HG03135 (cell line): Measurements from ENCODE around the gene PARM1.
A peak's percentile ranks its signal among the peaks of the same experiment; 100 is the strongest.

Experiments used
- ATAC-seq: cut with Tn5 transposase; IDR thresholded peaks from one replicate; pipeline ENCODE4 v1.9.1; 2021; ENCODE audit warnings: mild to moderate bottlenecking, moderate library complexity; ENCODE audit not compliant: unreplicated experiment

Gene PARM1, protein sequence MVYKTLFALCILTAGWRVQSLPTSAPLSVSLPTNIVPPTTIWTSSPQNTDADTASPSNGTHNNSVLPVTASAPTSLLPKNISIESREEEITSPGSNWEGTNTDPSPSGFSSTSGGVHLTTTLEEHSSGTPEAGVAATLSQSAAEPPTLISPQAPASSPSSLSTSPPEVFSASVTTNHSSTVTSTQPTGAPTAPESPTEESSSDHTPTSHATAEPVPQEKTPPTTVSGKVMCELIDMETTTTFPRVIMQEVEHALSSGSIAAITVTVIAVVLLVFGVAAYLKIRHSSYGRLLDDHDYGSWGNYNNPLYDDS

DNA sequence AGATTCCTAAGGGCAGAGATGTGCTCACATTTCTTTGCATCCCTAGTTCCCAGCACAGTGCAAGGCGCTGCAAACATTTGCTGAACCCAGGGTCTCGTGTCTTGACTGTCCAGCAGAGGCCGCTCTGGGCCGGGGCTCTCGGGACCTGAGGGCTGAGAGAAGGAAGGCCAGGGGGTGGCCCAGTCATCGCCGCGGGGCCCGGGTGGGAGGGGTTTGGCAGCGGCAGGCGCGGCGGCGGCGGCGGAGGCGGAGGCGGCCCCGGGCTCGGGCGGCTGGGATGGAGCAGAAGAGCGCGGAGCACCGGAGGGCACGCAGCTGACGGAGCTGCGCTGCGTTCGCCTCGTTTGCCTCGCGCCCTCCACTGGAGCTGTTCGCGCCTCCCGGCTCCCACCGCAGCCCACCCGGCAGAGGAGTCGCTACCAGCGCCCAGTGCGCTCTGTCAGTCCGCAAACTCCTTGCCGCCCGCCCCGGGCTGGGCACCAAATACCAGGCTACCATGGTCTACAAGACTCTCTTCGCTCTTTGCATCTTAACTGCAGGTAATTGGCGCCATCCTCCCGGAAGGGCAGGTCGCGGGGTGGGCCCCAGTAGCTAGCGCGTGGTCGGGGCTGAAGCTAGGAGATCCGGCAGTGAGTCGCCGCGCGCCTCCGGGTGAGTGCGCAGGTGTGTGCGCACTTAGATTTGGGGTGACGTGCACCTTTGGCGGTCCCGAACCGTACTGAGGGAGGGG is at the start of gene PARM1:
PARM1 (plus strand) TSS at position 285 of the 730 bp plus-strand sequence; CDS start at position 497, 212 bp downstream.
- peak; percentile 82 for ATAC-seq

DNA sequence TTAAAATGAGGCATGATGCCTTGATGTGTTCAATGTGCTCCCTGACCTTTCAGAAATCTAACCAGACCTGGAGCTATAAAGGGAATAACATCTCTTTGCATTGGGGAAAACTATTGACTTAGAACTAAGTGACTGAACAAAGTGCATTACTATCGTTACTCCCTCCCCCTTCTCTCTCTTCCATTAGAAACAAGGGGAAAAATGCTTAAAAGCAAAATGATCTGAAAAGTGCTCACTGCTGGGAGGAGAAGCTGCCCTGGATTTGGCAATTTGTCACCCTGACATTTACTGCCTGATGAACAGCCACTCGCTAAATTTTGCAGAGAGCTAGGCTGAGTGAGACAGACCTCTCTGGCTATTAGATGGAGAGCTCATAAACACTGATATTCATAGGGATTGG is 48.6 kb upstream of the PARM1 start:
- ATAC-seq, result no peak

DNA sequence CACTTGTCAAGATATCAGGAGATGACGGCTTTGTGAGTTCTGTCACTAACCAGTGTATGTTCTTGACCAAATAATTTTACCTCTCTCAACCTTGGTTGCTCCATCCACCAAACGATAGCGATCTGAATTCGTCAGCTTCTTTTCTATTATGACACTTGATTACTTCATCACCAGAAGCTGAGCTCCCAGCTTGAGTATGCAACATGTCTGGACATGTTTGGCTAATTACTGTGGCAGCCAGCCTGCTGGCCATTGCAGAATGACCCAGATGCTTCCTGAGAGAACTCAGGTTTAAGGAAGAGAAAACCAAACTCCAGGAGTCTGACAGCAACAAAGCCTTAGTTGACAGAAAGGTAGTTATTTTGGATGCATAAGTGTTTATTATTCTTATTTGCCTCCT is 46.4 kb upstream of the PARM1 start:
- ATAC-seq, result no peak

DNA sequence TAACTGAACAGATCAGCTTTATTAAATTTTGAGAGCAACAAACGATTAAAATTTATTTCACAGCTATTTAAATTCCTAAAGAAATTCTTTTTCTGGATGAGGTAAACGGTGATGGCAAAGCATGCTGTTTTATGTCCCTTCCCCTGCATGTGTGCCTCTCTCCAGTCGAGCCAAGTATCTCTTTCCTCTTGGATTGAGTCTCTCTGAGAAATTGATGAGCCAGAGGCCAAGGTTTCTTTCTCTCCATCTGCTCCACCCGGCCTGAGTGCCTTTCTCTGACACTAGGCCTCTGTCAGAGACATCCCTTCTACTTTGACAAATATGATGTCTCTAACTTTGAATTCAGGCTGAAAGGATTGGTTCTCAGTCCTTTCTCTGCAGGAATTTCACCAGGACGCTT is 42.6 kb upstream of the PARM1 start:
- ATAC-seq, result no peak

DNA sequence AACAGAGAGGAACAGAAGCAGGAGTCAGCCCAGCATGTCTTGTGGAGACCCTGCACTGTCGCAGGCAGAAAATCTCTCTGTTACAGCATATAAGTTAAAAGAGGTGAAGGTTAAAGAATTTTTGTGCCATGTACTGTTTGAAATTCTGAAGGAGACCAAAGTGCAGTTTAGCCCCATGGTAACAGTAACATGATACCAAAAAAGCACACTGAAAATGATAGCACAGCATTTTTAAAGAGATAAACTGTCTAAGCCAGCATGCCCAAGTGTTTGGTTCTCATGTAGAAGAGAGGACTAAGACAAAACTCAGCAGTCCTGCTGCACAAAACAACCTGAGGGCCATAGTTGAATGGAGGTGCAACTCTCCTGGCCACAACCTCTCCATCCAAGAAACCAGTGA is 41.9 kb upstream of the PARM1 start:
- ATAC-seq, result no peak

DNA sequence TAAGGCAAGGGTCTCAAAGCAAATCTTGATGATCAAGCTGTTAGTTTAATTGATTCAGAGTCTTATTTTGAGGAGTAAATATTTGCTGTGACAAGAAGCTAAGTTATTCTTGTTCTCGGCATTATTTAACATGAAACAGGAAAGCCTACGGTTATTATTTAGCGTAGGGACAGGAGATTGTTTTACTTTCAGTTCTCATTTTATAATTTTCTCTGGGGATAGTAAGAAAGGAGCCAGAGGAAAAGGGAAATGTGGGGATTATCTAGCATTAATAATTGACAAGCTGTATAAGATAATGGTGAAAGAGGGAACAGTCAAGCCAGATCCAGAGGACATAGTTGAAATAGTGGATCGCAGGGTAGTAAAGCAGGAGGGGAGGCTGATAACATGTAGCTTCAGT is 39.7 kb upstream of the PARM1 start:
- ATAC-seq, result no peak

DNA sequence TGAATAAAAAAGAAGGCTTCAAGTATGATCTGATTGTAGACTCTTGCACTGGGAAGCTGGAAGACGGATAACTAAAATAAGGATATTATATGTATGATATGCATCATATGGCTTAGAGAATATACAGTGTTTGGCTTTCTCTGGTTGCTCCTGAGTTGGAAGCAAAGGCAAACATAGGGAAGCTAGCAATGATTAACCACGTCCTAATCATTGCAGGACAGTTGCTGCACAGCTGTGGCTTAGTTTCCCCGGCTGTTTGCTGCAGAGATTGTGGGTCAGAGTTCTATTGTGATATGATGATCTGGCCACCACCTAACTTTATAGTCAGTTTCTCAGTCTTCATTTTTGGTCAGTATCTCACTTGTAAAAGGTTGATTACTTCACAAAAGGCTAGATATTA is 36.3 kb upstream of the PARM1 start:
- ATAC-seq, result no peak

DNA sequence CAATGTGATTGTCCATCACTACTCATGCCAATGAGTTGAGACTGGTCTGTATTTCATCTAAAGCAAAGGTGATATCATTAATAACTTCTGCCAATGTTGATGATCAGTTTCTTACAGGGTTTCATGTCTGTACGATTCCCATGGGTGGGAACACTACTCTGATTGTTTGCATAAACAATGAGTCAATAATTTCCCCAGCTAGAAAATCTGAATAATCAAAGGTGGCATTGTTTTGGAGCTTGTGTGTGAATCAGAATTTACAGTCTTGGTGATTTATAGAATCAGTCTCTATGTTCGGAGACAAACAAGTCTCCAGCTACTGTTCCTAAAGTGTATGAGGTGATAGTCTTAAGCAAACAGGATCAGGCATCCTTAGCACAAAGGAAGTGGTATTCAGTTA is 35.5 kb upstream of the PARM1 start:
- ATAC-seq, result no peak

DNA sequence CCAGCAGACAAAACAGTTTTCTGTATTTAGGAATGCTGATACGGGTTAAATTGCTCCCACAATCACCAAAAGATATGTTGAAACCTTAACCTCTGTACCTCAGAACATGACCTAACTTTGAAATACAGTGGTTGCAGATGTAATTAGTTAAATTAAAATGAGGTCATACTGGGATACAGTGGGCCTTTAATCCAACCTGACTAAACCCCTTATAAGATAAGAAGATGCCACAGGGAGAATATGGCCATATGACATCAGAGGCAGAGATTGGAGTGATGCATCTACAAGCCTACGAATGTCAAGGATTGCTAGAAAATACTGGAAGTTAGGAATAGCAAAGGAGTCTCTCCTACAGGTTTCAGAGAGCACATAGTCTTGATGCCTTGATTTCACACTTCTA is 32.1 kb upstream of the PARM1 start:
- ATAC-seq, result no peak

DNA sequence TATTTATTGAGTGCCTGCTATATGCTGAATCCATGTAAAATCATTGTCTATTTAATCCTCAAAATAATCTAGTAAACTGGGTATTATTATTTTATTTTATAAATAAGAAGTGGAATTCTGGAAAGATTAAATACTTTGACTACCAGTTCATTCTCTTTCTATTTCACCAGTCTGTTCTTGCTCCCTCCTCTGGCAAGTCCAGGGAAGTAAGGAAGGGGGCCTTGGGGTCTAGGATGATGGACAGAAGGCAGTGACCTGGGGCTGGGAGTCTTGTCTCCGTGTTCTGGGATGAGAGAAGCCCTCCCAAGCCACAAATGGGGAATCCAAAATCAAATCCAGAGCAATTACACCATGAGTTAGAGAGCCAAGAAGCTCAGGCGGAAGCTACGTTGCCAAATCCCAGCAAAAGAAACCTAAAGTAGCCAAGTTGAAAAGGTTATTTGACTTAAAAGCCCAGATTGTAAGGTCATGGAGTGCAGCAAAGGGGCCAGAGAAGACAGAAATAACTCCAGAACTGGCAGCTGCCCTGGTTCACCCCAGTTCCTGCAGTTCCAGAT is 28.3 kb upstream of the PARM1 start:
- no peak for ATAC-seq

DNA sequence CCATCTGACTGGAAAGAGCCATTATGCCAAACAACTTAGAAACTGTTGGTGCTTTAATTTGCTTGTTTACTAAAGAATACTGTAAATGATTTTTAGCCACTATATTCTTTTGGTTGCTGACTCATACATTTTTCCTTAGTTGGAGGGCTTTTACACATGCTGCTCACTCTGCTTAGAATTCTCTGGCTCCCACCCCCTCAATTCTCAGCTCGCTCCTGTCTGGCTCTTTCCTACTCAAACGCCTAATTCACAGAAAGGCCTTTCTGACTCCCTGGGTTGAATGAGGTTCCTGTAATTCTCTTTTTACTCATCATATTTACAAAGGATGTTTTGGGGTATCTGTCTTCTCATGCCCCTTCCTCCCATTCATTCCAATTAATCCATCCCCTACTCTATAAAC is 26.1 kb upstream of the PARM1 start:
- no peak for ATAC-seq

DNA sequence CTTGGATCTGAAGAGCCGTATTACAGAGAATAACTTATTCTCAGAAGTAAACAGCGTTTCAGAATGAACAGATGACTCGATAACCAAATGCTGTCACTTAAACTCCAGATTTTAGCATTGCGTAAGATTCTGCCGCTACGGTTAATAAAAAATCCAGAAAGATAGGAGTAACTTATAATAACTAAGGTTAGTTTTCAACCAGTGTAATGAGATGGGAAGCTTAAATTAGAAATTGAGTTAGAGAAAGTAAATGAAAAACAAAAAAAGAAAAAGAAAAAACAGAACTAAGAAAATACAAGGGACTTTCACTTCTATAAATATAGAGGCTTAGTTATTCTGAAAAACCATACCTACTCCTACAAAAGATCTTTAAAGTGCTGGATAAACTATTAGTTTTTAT is 13.1 kb upstream of the PARM1 start:
- ATAC-seq, result peak; percentile 51

DNA sequence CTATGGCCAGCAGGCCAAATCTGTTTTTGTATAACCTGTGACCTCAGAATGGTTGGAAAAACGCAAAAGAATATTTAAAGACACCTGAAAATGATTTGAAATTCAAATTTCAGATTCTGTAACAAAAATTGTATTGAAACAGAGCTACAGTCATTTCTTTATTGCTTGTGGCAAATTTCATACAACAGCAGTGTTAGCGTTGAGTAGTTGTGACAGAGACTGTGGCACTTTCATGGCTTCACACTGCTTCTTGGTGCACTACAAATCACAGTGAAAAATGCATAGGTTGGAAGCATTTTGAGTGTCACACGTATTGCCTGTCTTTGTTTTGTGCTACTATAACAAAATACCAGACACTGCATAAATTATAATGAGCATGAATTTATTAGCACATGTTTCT is 12.2 kb upstream of the PARM1 start:
- ATAC-seq, result no peak

DNA sequence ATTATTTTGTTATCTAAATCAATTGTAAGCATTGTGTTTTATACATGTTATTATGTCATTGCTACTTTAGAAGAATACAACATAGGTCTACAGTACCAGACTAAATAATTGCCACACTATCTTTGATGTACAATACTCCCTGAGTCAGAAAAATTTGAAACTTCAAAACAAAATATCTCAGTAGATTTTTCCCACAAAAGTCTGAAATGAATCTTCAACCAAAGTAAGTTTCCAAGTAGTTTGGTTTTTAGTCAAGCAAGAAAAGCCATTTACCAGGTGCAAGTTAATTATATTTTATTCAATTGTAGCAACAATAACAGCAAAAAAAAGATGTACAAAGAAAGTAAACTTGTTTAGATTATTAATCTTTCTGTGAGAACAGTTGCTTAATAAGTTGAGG is 11.4 kb upstream of the PARM1 start:
- no peak for ATAC-seq

DNA sequence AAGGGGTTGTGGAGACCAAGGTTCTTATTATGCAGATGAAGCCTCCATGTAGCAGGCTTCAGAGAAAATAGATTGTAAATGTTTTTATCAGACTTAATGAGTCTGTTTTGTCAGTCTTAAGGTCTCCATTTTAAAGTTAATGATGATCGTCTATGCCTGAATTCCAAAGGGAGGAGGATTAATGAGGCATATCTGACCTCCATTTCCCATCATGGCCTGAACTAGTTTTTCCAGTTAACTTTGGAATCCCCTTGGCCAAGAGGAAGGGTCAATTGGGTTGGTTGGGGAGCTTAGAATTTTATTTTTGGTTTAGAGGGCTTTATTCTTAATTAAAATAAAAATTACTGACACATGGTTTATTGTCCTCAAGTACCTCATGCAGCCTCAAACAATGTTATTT is 6.9 kb upstream of the PARM1 start:
- no peak for ATAC-seq

DNA sequence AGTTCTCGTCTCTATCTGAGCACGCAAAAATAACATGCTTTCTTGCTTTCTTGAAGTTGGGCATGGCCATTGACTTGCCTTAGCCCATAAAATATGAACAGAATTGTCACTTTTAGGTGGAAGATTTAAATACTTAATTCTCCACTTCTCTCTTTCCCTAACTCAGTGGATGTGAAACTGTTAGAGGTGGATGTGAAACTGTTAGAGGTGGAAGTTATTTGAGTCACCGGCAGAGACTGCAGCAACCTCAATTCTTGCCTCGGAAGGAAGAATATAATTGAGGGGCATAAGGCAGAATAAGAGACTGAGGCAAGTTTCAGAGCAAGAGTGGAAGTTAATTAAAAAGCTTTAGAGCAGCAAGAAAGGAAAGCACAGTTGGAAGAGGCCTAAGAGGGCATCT is 2.8 kb upstream of the PARM1 start:
- ATAC-seq, result peak; percentile 45

DNA sequence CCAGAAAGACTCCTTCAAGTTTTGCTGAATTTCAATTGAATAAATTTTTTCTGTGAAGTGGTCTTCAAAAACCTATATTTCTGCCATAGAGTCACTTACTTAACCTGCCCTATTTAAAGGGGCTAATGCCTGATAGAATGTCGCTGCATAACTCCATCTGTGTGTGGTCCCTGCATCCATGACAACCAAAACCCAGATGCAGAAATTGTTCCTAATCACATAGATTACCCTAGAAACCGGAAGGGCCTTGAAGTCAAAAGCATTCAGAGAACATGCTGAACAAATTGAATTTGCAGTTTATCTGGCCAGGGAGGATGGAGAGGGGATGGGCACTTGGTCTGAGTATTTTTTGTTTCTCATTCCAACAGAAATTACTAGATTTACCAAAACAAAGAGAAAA is 1.5 kb upstream of the PARM1 start:
- ATAC-seq, result no peak

DNA sequence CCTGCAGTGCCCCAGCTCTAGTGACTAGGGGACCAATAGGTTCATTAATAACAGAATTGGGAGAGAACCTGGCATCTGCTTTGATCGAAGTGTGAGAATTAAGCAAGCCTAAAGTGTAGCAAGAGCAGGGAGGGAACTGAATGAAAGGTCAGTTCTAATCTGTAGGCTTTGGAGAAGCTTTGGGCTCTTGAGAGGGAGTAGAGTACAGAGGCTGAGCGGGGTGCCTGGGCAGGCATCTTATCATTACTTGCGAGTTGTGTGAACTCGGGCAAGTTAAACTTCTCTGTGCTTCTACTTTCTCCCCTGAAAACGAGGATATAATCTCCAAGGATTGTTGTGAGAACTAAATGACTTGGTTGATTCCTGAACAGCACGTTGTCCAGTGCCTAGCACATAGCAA is 906 bp upstream of the PARM1 start:
- ATAC-seq, result no peak

DNA sequence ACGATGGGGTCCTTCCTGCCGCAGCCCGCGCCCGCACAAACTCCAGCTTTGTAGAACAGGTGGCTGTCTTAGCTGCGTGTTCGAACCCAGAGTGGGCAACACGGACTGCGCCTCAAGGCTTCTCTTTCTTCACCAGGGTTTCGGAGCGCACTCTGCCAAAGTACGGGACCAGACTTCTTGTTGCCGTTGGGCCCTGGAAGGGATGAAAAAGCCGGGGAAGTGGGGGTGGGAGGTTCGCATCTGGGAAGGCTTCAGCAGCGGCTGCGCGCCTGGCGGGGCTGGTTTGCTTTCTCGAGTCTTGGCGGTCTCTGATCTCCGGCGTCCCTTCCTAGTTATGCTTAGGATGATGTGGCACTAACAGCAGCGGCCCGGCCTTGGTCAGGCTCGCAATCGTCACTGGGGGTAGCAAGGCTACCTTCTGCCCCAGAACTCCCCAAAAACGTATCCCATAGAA is 673 bp downstream of the PARM1 start:
- no peak for ATAC-seq

DNA sequence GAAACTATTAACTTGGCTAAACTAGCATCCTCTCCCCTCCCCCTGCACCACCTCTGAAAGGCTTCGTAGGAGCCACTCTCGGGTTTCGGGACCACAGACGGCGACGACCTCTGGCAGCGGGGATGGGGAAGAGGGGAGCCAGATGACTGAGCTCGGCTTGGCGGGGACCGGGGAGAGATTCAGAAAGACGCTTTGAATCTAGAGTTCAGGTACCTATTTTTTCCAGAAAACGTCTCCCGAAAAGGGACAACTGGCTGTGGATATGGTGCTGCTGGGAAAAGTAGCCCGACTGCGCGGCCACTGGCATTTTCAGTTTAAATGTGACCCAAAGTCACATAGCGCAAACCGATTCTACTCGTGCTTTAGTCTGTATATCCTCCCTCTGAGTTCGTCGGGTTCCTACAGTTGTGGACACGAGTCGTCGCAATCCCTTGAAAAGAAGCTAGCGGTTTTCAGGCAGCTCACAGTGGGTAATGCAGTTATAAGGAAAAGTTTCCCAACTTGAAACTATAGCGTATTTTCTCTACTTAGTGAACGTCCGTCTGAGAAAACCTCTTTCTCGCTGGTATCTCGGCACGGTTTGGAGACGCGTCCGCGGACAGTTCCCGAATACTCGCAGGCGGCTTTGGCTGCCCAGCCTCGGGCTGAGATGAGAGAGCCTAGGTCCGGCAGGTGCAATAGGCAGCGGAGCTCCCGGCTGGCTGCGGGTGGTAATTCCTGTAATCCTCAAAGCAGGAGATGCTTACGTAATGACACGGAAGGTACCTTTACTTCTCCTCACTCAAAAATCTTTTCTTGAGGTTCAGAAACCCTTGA is 1.3 kb downstream of the PARM1 start:
- no peak for ATAC-seq

DNA sequence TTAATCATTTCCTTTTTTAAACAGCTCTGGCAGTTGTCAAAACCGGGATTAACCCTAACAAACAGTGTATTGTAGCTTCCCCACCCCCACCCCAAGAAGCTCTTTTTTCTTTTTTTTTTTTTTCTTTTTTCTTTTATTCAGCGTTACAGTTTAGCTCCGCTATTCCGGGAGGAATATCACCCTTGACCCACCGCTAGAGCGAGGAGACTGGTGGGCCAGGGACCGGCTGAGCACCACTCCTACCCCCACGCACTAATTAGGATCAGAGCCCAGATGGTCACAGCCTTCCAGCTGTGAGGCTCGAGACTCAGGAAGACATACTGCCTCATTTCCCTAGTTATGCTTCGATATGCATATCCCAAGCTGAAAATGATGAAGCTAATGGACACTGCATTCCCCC is 2.0 kb downstream of the PARM1 start:
- ATAC-seq, result no peak
